Right renal pelvis (tissue), 4 donors: ENCODE measurements around the gene MAML2. TPM values are rescaled to one million over a fixed set of nuclear protein-coding genes. Genes with fewer than 3 reads are reported as not detected.

Experiments
- DNase-seq, 4 donors: peaks; one replicate each; pipeline ENCODE4 v3.0.0-alpha.2; 2013; ENCODE audit warnings: low read depth in 4 of 4, low spot score in 3 of 4, missing footprints in 1 of 4
- polyA plus RNA-seq, 4 donors: library from polyadenylated mRNA; unstranded; fragments of 120-200 nt; gene quantifications; one replicate each; pipeline ENCODE4 v1.2.1, GENCODE V29; 2013; ENCODE audit not compliant: insufficient read length in 4 of 4

The MAML2 gene
- polyA plus RNA-seq, 4 donors = 28.0 to 34.9 (median 33.1) TPM

- DNase-seq = no peak
Measured at GRCh38 chr11:96246718-96247552, 96.1 kb downstream of the MAML2 start.

DNA sequence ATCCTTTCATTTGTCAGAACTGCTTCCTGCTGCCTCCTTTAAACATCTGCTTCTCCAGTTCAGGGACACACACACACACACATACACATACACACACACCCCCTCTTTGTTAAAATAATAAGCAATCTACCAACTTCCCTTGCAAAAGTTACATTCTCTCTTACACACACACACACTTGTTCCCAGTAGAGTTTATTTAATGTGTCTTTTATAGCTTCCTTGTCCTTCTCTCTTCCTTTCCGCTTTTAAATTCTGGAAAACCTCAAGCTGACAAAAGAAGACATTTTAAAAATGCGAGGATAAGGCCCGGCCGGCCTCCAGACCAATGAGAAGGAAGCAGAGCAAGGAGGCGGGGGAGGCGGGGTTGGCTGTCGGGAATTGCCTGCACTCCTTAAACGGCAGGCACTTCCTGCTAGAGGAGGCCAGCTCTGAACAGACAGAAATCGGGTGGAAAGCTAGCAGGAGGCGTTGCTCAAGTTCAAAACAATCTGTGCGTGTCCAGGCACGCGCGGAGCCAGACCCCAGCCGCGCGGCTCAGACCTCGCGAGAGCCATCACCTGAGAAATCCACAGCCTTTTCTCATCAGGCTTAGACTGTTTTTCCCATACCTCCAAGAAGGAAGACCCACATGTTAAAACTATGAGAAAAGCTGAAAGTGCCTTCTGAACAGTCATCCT lies 99.9 kb downstream of the MAML2 start:
- DNase-seq = peak; percentile 84 to 94 (median 92)

DNA sequence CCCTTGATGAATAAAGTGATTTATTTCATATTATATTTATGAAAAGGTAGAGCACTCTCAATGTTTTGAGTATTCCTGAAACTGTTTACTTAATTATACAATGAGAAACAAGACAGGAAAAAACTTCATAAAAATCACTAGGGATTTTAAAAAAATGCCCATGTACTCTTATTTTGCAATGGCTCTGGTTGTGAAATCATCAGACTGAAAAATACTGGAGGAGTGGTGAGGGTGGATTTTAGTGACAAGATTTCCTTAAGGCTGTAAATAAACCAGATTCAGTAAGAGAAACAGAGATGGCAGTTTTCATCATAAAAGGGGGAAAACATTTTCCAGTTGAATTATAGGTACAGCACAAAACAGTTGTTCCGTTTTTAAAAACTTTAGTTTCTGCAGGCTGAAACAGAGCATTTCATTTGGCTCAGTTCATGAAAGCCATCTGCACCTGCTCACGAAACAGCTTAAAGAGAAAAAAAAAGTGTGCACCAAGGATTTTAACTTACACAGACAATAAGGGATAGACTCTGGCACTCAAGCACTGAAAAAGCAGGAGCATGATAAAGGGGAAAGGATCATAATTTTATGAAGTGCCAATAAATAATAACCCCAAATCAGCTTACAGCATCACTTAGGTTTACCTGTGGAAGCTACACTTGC lies 100.7 kb downstream of the MAML2 start:
- no peak for DNase-seq

DNA sequence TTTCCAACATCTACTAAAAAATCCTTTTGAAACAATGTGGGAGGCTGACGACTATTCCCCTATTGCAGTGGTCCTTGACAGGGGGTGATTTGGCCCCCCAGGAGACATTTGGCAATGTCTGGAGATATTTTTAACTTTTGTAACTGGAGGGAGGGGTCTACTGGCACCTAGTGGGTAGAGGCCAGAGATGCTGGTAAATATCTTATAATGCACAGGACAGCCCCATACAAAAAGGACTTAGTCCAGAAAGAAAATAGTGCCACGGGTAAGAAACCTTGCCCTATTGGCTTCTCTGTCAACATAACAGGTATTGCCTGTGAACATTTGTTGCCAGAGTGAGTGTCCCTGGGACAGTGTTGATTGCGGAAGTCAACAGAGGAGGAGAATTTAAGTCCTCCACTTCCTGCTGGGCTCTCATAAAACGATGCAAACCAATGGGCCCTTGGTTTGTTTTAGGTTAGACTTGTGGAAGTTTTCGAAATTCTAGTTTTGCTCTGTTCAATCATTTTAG lies 101.6 kb downstream of the MAML2 start:
- DNase-seq = no peak

GRCh38 chr11:96238563-96239135 lies 104.3 kb downstream of the MAML2 start:
- DNase-seq = no peak

- DNase-seq = no peak
Measured at GRCh38 chr11:96237766-96238266, 105.2 kb downstream of the MAML2 start.

DNA sequence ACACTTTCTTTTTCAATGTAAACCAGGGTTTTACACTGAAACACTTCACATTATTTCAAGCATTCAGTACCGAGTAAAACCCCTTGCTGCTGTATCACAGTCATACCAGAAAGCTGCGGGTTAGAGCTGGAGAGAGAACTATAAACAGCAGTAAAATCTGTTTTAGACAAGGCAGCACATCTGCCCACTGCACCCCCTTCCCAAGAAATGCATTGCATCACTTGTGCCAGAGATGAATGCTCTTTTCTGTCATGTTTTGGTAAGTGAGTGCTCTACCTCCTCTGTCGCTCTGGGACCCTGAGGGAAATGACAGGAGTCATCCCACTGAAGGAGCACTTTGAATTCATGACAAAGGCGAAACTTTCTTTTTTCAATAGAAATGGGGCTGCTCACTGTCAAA lies 107.2 kb downstream of the MAML2 start:
- no peak for DNase-seq

DNA sequence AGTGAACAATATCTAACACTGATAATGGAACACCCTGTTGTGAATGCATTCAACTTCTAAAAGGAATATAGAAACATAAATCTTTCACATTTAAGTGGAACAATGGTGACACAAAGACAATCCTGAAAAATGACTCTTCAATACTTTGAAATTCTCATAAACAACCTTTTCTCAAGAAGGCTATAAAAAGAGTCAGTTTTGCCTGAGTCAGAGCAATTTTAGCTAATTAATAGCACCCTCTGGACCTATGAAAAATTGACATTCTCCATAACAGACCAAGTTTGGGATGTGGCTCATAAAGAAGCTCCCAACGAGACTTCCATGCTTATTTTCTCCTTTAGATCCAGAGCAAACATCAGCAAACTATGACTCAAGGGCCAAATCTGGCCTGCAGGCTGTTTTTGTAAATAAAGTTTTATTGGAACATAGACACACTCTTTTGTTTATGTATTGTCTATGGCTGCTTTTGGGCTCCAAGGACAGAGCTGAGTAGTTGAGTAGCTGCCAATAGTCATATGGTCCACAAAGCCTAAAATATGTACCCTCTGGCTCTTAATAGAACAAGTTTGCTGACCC lies 108.0 kb downstream of the MAML2 start:
- DNase-seq = no peak

DNA sequence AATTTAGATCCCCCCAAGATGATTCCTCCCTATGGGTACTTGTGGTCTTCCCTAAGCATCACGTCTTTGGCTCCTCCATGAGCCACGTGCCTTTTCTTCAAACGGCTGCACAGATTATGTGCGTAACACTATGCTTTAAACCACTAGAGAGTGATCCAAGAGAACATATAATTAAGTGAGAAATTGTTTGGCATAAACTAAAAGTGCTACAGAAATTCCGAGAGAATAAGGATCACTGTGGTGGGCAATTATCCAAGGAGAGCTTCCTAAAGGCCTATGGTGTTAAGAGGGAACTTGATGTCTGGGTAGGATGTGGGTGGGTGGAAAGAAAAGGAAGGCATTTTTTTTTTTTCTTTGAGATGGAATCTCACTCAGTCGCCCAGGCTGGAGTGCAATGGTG lies 110.9 kb downstream of the MAML2 start:
- DNase-seq = no peak

- no peak for DNase-seq
Measured at GRCh38 chr11:96230686-96231085, 112.3 kb downstream of the MAML2 start.

DNA sequence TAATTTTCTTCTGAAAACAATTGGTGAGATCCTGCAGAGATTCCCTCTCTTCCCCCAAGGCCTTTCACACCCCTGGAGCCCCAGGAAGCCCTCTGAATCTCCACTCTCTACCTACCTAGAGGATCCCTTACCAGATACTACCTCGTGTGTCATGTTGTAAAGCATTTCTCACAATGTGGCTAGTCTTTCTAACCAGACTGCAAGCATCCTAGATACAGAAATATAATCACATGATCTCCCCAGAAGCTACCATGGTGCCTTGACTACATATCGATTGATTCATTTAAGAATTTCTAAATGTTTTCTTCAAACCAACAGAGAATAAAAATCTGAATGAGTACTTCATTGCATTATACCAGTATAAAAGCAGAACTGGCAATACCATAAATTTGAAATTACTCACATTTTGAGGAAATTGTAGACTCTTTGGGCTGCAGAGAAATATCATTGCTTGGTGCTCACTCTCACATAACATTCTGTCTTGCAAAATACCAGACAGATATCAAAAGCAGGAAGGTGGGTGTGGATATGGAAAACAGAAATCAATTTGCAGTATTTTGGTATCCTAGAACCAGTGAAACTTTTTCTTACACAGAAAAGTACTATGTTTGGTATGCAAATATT lies 113.5 kb downstream of the MAML2 start:
- DNase-seq = no peak

- DNase-seq = no peak
Measured at GRCh38 chr11:96228910-96229309, 114.1 kb downstream of the MAML2 start.

DNA sequence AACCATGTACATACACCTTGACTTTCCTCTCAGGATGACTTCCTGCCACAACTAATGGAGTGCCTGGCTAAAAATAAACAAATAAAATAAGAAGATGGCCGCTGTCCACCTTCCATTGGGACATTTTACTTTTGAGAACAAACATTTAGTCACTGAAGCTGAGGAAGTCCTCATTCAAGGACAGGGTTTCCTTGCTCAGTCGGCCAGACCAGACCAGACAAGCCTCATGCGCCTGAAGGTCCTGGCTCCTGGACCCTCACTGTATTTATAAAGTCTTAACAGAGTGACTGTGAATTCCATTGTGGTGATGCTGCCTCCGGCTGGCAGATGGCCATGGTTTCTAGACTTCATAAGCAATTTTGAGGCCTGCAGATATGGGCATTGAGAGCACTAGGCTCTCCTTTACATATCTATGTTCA lies 114.5 kb downstream of the MAML2 start:
- no peak for DNase-seq

DNA sequence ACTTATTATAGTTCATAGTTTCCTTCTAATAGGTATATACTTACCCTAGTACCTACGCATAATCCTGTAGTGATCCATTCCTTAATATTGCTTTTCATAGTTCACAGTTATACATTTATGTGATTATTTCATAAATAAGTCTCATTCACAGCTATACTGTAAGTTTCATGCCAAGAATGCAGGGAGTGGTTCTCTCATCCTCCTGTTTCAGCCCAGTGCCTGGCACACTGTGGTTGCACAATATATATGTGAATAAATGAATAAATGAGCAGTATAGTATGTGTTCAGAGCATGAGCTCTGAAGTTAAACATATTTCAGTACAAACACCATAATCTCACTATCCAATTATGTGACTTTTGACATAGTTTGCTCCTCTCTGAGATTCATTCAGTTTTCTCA lies 115.8 kb downstream of the MAML2 start:
- DNase-seq = no peak

DNA sequence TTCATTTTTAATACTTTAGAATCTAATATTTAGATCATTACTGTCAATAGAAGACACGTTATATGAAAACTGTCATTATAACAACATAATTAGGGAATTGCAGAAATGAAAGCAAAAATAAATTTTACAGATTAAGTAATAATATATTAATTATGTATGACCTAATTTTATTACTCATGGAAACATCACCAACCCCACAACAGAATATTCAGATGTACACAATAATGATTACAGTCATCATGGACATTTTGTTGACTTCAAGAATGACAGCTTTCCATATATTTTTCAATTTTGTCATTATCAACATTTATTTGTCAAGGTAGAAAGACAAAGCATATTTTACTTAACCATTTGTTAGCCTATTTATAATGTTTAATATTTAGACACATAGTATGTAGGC lies 119.9 kb downstream of the MAML2 start:
- no peak for DNase-seq

GRCh38 chr11:96222102-96222501 lies 120.9 kb downstream of the MAML2 start:
- no peak for DNase-seq

- no peak for DNase-seq
Measured at GRCh38 chr11:96221244-96222070, 121.5 kb downstream of the MAML2 start.

DNA sequence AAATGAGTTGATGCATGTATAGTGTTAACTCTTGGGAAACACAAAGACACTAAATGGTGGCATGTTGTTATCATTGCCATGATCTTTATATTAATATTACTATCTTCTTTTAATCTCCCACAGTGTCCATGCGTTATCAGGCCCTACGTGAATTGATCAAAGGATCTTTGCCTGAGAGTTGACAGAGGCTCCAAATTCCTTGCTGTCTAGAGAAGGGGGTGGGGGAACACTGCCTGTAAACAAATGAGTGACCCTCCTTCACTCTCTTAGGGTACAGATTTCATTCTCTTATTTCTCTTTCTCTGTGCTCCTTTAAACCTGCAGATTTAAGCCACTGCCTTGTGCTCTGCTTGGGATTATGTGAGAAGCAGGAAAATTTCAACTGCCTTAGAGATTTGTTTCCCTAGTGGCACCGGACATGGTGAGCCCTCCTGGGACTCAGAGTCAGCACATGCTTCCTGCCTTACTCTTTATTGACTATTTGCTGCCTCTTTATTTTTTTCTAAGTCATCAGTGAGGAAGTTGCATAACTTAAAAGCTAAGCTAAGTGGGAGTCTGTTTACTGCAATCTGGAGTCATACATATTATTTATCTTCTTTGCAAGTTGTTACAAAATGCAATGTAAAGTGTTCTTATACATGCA lies 122.9 kb downstream of the MAML2 start:
- no peak for DNase-seq

GRCh38 chr11:96218901-96219300 lies 124.1 kb downstream of the MAML2 start:
- DNase-seq = no peak
